Activated CD4-positive, CD25-positive, alpha-beta regulatory T cell treated with anti-CD3 and anti-CD28 coated beads, Interleukin-2, amount 50 U/mL, for 16 hours (primary cell): ENCODE results near the gene ATXN7L1.
"Not testable (repeated sequence)": the region's sequence is repeated elsewhere in the genome, so short reads cannot be mapped to it uniquely, and the experiment has no call there.

Source experiments
- DNase-seq: peaks from one replicate; pipeline ENCODE4 v3.0.0-alpha.2; 2020; ENCODE audit warnings: low read depth, low spot score

ATXN7L1 gene

DNA sequence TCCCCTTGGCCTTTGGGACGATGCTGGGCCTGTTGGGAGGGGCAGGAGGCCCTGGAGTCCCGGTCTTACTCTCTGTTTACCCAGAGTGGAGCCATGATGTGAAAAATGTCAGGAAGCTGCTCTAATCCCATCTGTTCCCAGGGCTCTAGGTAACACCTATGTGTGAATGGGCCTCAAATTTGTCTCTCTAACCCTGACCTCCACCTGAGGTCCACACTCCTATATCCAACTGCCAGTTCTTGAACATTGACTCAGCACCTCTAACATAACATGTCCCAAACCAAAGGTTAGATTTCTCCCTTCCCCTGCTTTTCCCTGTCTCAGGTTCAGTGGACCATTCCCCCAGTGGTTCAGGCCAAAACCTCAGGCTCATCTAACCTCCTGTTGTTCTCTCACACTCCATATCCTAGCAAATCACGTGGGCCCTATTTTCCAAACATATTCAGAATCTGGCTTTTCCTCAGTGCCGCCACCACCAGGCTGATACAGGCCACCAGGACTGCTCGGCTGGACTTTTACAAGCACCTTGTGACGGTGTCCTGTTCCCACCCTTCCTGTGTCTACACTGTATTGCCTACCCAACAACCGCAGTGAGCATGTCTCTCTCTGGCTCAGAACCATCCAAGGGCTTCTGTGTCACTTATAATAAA, 130.6 kb downstream of the ATXN7L1 start:
- no peak for DNase-seq

GRCh38 chr7:105744258-105744657, 132.1 kb downstream of the ATXN7L1 start:
- no peak for DNase-seq

- no peak for DNase-seq
These were observed 132.9 kb downstream of the ATXN7L1 start for GRCh38 chr7:105743351-105744090.

GRCh38 chr7:105742787-105743186, 133.6 kb downstream of the ATXN7L1 start:
- no peak for DNase-seq

- DNase-seq = no peak
These were observed 134.4 kb downstream of the ATXN7L1 start for GRCh38 chr7:105741982-105742381.

DNA sequence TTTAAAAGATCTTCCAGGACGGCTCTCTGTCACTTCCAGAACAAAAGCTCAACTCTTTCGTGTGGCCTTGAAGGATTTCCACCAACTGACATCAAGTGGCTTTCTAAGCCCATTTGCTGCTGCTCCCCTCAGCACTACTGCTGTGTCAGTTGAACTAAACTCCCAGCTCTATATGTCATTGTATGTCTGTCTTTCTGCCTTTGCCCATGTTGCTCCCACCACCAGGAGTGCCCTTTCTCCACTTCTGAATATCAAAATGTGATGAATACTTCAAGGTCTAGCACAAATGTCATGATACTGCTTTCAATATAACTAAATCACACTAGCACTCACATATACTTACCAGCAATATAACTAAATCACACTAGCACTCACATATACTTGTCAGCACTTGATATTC, 138.3 kb downstream of the ATXN7L1 start:
- DNase-seq = no peak

DNA sequence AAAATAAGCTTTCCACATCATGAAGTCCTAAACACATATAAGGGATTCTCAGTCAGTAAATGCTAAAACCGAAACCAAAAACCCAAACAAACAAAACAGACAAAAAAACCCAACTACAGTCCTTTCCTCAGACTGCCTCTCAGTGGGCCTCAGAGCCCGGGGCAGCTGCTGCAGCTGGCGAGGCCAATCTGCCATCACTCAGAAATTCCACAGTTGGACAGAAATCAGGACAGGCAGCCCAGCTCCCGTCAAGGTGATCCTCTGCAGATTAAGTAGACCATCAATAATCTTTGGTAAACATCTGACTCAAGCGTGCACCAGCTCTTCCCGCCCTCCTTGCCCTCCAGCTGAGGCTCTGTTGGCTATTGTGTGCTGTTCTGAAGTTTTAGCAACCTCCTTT, 142.2 kb downstream of the ATXN7L1 start:
- DNase-seq = no peak

DNA sequence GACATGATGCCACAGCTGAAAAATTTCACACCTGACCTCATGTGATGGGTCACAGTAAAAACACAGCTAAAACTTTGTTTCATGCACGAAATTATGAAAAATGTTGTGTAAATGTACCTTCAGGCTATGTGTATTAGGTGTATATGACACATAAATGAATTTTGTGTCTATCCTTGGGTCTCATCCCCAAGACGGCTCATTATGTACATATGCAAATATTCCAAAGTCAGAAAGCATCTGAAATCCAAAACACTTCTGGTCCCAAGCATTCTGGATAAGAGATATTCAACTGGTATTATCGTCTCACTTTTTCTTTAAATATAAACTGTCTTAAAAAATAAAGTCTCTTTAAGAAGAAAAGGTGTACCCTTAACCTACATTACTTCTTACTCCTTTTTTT, 145.4 kb downstream of the ATXN7L1 start:
- DNase-seq = no peak

DNA sequence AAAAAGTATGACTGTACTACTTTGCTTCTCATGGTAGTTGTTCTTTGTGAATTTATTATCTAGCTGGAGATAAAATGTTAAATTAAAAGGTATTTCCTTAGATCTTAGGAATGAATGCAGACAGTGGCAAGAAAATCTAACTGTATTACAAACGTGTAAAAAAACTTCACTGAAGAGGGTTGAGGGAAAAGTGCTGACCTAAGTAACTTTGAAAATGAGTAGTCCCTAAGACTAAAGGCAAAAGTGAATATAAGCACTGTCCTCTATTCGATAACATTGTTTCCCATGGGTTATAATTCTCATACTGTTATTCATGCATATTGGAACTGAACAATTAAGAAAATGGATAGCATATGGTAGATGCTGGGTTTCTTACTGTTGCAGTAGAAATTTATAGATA, 148.4 kb downstream of the ATXN7L1 start:
- no peak for DNase-seq

DNA sequence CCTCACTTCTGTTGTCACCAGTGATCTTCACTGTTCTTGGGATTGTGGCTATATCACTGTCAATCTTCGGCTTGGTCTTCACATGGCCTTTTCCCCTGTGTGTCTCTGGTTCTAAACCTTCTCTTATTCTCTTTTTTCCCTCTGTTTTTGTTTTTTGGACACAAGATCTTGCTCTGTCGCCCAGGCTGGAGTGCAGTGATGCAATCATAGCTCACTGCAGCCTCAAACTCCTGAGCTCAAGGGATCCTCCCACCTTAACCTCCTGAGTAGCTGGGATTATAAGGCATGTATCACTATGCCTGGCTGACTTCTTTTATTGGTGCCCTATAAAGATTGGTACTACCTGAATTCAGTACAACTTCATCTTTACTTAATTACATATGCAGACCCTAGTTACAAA, 151.7 kb downstream of the ATXN7L1 start:
- DNase-seq = no peak

GRCh38 chr7:105723572-105723971, 152.8 kb downstream of the ATXN7L1 start:
- DNase-seq = no peak

GRCh38 chr7:105721571-105722104, 154.8 kb downstream of the ATXN7L1 start:
- DNase-seq = no peak

GRCh38 chr7:105719919-105720318, 156.5 kb downstream of the ATXN7L1 start:
- DNase-seq = no peak

DNA sequence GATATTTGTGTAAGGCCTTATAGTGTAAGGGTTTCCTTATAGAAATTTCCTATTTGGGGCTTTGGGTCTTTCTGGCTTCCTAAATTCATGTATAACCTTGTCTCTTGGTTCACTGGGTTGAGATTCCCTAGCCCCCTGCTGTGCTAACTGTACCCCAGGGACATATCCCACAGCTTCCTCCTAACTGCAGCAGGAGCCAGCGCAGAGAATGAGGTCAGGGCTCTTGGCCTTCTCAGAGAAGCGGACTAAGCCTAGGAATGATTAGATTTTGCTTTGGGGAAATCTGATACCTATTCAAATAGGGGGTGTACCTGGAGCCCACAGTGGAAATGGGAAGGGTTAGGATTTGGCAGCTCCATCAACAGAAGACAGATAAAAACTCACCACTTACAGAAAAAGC, 157.0 kb downstream of the ATXN7L1 start:
- no peak for DNase-seq

DNA sequence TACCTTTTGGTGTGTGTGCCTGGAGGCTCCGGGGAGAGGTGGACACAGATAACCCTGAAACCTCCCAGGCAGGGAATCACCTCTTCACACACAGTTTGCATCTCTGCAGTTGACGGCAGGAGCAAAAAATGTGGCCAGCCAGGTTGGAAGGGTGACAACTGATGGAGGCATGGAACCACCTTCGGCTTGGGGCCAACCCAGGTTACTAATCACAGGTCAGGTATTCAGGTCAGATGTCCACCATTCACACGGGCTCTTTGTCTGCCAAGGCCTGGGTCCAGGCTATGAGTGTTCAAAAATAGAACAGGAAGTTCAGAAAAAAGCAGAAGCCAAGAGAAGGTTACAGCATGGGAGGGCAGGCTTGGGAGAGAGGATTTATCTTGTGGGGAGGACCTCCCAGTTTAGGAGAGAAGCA, 157.9 kb downstream of the ATXN7L1 start:
- no peak for DNase-seq

DNA sequence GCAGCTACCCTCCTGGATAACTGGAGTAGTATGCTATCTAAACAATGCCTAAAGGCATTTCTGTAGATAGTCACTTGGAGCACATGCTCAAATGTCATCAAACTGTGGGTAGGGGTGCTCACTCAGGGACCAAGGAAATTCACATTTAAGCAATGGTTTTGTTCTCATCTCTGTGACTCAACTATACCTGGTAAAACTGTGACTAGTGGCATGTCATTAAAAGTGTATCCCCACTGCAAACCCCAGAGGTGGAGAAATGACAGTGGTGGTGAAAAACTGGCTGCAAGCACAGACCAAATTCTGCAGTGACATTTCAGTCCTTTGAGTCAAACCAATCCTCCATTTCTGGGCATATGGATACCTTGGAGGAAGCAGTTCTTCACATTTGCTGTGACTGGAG, 160.9 kb downstream of the ATXN7L1 start:
- no peak for DNase-seq

DNA sequence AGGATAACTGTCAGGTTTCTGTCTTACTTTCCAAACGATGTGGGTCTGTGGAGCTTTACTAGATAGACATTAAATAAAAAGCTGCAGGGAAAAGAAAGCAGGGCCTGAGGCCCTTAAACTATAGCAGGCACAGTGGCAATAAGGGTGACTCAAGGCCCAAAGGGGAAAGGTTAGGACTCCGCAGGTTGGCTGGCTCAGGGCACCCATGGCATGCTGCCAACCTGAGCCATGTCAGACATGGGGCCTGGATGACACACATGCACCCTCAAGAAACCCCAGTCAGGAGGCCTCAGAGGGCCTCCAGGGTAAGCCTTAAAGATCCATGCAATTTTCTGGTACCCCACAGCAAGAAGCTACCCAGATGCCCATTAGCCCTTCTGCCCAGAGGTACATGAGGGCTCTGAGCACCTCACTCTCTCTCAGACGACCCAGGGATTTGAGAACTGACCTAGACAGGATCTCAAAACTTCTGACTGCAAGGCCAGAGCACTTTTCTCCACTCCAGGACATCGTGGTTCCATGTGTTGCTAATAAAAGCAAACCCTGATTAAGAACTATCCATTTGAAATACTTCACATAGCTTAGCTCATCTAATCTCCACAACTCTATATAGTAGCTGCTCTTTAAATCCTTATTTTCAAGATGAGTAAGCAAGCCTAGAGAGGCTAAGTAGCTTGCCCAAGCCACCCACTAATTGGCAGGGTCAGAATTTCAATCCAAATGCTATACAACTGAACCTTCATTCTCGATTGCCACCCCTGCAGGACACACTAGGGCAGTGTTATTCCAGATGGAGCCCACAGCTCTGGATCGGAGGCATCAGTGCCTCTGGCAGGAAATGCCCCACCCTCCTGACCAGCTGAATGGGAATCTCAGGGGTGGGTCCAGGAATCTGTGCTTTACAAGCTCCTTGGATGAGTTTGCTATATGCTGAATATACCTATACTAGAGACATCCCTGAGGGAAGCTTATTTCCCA, 162.6 kb downstream of the ATXN7L1 start:
- no peak for DNase-seq

DNA sequence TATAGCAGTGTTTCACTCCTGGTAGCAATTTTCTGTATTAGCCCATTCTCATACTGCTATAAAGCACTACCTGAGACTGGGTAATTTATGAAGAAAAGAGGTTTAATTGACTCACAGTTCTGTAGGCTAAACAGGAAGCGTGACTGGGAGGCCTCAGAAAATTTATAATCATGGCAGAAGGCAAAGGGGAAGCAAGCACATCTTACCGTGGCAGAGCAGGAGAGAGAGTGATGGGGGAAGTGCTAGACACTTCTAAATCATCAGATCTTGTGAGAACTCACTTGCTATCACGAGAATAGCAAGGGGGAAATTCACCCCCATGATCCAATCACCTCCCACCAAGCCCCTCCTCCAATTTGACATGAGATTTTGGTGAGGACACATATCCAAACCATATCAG, 163.5 kb downstream of the ATXN7L1 start:
- DNase-seq = no peak

DNA sequence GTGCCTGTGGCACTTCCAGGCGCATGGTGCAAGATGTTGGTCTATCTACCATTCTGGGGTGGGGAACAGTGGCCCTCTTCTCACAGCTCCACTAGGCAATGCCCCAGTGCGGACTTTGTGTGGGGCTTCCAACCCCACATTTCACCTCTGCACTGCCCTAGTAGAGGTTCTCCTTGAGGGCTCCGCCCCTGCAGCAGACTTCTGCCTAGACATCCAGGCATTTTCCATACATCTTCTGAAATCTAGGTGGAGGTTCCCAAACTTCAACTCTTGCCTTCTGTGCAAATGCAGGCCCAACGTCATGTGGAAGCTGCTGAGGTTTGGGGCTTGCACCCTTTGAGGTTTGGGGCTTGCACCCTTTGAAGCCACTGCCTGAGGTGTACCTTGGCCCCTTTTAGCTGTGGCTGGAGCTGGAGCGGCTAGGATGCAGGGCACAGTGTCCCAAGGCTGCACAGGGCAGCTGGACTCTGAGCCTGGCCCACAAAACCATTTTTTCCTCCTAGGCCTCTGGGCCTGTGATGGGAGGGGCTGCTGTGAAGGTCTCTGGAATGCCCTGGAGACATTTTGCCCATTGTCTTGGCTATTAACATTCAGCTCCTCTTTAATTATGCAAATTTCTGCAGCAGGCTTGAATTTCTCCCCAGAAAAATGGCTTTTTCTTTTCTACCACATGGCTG, 164.5 kb downstream of the ATXN7L1 start:
- no peak for DNase-seq

- not testable (repeated sequence) for DNase-seq
These were observed 165.7 kb downstream of the ATXN7L1 start for GRCh38 chr7:105710720-105711119.

DNA sequence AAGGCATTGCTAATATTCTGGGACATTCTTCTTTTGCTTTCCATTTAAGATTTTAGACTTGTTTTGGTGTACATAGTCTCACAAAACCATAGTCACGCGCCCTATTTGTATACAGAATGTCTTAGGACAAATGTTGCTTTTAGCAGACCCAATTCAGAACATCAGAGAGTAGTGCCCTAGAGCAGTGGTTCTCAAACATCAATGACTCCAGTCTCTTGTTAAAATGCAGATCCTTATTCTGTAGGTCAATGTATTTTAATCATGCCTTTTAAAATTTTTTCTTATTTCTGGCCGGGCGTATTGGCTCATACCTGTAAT, 167.7 kb downstream of the ATXN7L1 start:
- no peak for DNase-seq
